GM23338 (cell line): Measurements from ENCODE around the gene PRSS36. TPM values are rescaled to one million over a fixed set of nuclear protein-coding genes. Genes with fewer than 3 reads are reported as not detected.

ENCODE experiments used
- ATAC-seq: fragments of 200-7000 bp; cut with Tn5 transposase; 3 replicates; pipeline ENCODE4 v1.9.1; 2020
- DNase-seq: peaks from one replicate; pipeline ENCODE4 v3.0.0-alpha.2; 2015; ENCODE audit warnings: low spot score
- H2AFZ ChIP-seq: fragments of 200-600 bp; sonication (generic); 2 replicates; pipeline ENCODE4 v1.8.0; 2016; ENCODE audit warnings: antibody characterized with exemption, mild to moderate bottlenecking, moderate library complexity
- H3F3A ChIP-seq: fragments of 200-600 bp; sonication (generic); replicated peaks from 2 replicates; pipeline ENCODE4 v1.8.0; 2017; ENCODE audit warnings: antibody characterized with exemption, mixed run types, low read depth
- H3K27ac ChIP-seq: fragments of 200-600 bp; sonication (generic); 2 replicates; pipeline ENCODE4 v1.6.1; 2016; ENCODE audit warnings: low read depth
- H3K27me3 ChIP-seq: fragments of 200-600 bp; sonication (generic); 2 replicates; pipeline ENCODE4 v1.8.0; 2016; ENCODE audit warnings: mild to moderate bottlenecking, mixed run types, moderate library complexity; ENCODE audit not compliant: insufficient read depth
- H3K36me3 ChIP-seq: fragments of 200-600 bp; sonication (generic); 2 replicates; pipeline ENCODE4 v1.8.0; 2016; ENCODE audit warnings: mild to moderate bottlenecking; ENCODE audit not compliant: insufficient read depth
- H3K4me1 ChIP-seq: fragments of 200-600 bp; sonication (generic); 2 replicates; pipeline ENCODE4 v1.8.0; 2016; ENCODE audit warnings: mild to moderate bottlenecking, moderate library complexity; ENCODE audit not compliant: insufficient read depth
- H3K4me2 ChIP-seq: fragments of 200-600 bp; sonication (generic); 2 replicates; pipeline ENCODE4 v1.7.1; 2017; ENCODE audit warnings: mixed run types
- H3K4me3 ChIP-seq: fragments of 200-600 bp; sonication (generic); 2 replicates; pipeline ENCODE4 v1.6.1; 2016; ENCODE audit warnings: mixed run types
- H3K79me2 ChIP-seq: fragments of 200-600 bp; sonication (generic); replicated peaks from 2 replicates; pipeline ENCODE4 v1.8.0; 2017; ENCODE audit warnings: mild to moderate bottlenecking; ENCODE audit not compliant: insufficient read depth
- H3K9me2 ChIP-seq: fragments of 200-600 bp; sonication (generic); 2 replicates; pipeline ENCODE4 v1.8.0; 2017; ENCODE audit not compliant: insufficient read depth
- H4K20me1 ChIP-seq: fragments of 200-600 bp; sonication (generic); replicated peaks from 2 replicates; pipeline ENCODE4 v1.8.0; 2017; ENCODE audit warnings: mild to moderate bottlenecking; ENCODE audit not compliant: insufficient read depth
- H3K27ac Mint-ChIP-seq: 2 replicates; pipeline ENCODE4 v1.8.0; 2020; ENCODE audit warnings: inconsistent platforms, mild to moderate bottlenecking, moderate library complexity, mixed read lengths
- H3K27me3 Mint-ChIP-seq: 3 replicates; pipeline ENCODE4 v1.8.0; 2022; ENCODE audit warnings: low read depth, mild to moderate bottlenecking, moderate library complexity, mixed read lengths, inconsistent platforms; ENCODE audit not compliant: insufficient read depth, poor library complexity
- H3K36me3 Mint-ChIP-seq: 3 replicates; pipeline ENCODE4 v1.8.0; 2021; ENCODE audit warnings: low read depth, mild to moderate bottlenecking, inconsistent platforms, moderate library complexity, mixed read lengths
- H3K4me1 Mint-ChIP-seq: 3 replicates; pipeline ENCODE4 v1.8.0; 2020; ENCODE audit warnings: mild to moderate bottlenecking, inconsistent platforms, mixed read lengths
- H3K4me3 Mint-ChIP-seq: 3 replicates; pipeline ENCODE4 v1.8.0; 2021; ENCODE audit warnings: moderate library complexity, mild to moderate bottlenecking, inconsistent platforms, mixed read lengths
- H3K9me3 Mint-ChIP-seq: 3 replicates; pipeline ENCODE4 v1.8.0; 2020; ENCODE audit warnings: moderate library complexity, mild to moderate bottlenecking, inconsistent platforms, mixed read lengths
- CTCF ChIP-seq, 2 experiments: fragments of 200-600 bp in 1 of 2; sonication (generic) in 1 of 2; conservative IDR thresholded peaks; 2 replicates each; pipeline versions ENCODE4 v1.5.1 to v1.6.1; 2016 to 2017; ENCODE audit warnings: antibody characterized with exemption in 2 of 2, low read depth in 2 of 2, mild to moderate bottlenecking in 2 of 2, moderate library complexity in 1 of 2
- POLR2AphosphoS5 ChIP-seq: IDR thresholded peaks from 2 replicates; pipeline ENCODE4 v1.6.1; 2016; ENCODE audit warnings: antibody characterized with exemption, low read depth
- ZNF114 ChIP-seq: fragments of 250-450 bp; sonication (Bioruptor Pico); IDR thresholded peaks from 2 replicates; pipeline ENCODE4 v1.5.0; 2020; ENCODE audit warnings: mild to moderate bottlenecking, moderate library complexity
- ZNF462 ChIP-seq: fragments of 250-450 bp; sonication (Bioruptor Pico); IDR thresholded peaks from 2 replicates; pipeline ENCODE4 v1.5.0; 2020; ENCODE audit warnings: mild to moderate bottlenecking, moderate library complexity
- polyA plus RNA-seq: library from polyadenylated mRNA; unstranded; fragments of >200 nt; fragmentation: Nextera tagmentation; extraction: Ambion mirVana; gene quantifications from 2 replicates; pipeline ENCODE4 v1.2.1, GENCODE V29; 2016
- total RNA-seq: library from RNA; depleted of rRNA; stranded (reverse); fragments of >200 nt; shearing (Covaris generic); gene quantifications from 2 replicates; pipeline ENCODE4 v1.2.3, GENCODE V29; 2014

Gene PRSS36
- total and polyA plus RNA-seq, 2 experiments from 2014 or later: 0.91 to 1.4 TPM

GRCh38 chr16:31134625-31135534 lies 15.0 kb downstream of the PRSS36 start:
- H3K4me3 ChIP-seq: peak overlapping the region; percentile 94
- H3K27me3 ChIP-seq: no peaks in the 10 kb centered on the region
- peak; percentile 59 for ATAC-seq
- peak in 1 of 2 experiments; percentile 19; a peak in 1 of 4 replicates for TF ChIP-seq CTCF (conservative IDR thresholded peaks at IDR 0.05; ENCODE audit: low read depth in 2 of 2)
- TF ChIP-seq ZNF462 (CRISPR knock-in tag): no peak
- TF ChIP-seq ZNF114: no peak
- peak; percentile 40; the same call in 1 of the 2 replicates for TF ChIP-seq POLR2AphosphoS5
- H3K4me1 Mint-ChIP-seq: peaks cover 69% of the 10 kb centered on the region
- H3K79me2 ChIP-seq: peaks cover 8% of the 10 kb centered on the region; the same call in 1 of the 2 replicates
- no peaks in the 10 kb centered on the region for H3K9me2 ChIP-seq
- DNase-seq: peak; percentile 89
- H3K27ac Mint-ChIP-seq: peak overlapping the region; percentile 98
- peaks cover 41% of the 10 kb centered on the region for H3K4me1 ChIP-seq
- peaks cover 35% of the 10 kb centered on the region for H3K27me3 Mint-ChIP-seq
- H3K27ac ChIP-seq: peak overlapping the region; percentile 97
- peaks cover 9% of the 10 kb centered on the region for H3K36me3 ChIP-seq
- peak overlapping the region; percentile 43; the same call in 1 of the 2 replicates for H2AFZ ChIP-seq
- H4K20me1 ChIP-seq: no peaks in the 10 kb centered on the region; the same call in 1 of the 2 replicates
- peak overlapping the region; percentile 94 for H3K4me3 Mint-ChIP-seq
- peak overlapping the region; percentile 79 for H3K4me2 ChIP-seq
- no peaks in the 10 kb centered on the region; the same call in 2 of the 3 replicates for H3K9me3 Mint-ChIP-seq
- H3F3A ChIP-seq: 0 out of 2 replicates have a peak, but pooled peaks cover 3% of the 10 kb centered on the region
- H3K36me3 Mint-ChIP-seq: peaks cover 37% of the 10 kb centered on the region
